GM19351 (cell line): ENCODE data around the gene SGPP2.
"Not testable (repeated sequence)": the region's sequence is repeated elsewhere in the genome, so short reads cannot be mapped to it uniquely, and the experiment has no call there.

ENCODE experiments used
- ATAC-seq: cut with Tn5 transposase; IDR thresholded peaks from one replicate; pipeline ENCODE4 v1.9.1; 2021; ENCODE audit warnings: mild to moderate bottlenecking, moderate library complexity; ENCODE audit not compliant: unreplicated experiment

The SGPP2 gene

GRCh38 chr2:222424276-222424728 lies at the start of gene SGPP2:
TSS of gene SGPP2 (plus strand) at chr2:222424543. CDS start at chr2:222424603, 60 bp downstream.
- peak; percentile 29 for ATAC-seq

GRCh38 chr2:222375798-222376197 lies 48.5 kb upstream of the SGPP2 start:
- no peak for ATAC-seq

GRCh38 chr2:222380456-222380855 lies 43.9 kb upstream of the SGPP2 start:
- ATAC-seq: no peak

GRCh38 chr2:222381566-222381965 lies 42.8 kb upstream of the SGPP2 start:
- no peak for ATAC-seq

- no peak for ATAC-seq
Measured at GRCh38 chr2:222383255-222383654, 41.1 kb upstream of the SGPP2 start.

- ATAC-seq: no peak
Measured at GRCh38 chr2:222391743-222392285, 32.5 kb upstream of the SGPP2 start.

- no peak for ATAC-seq
Measured at GRCh38 chr2:222393733-222394267, 30.5 kb upstream of the SGPP2 start.

- no peak for ATAC-seq
Measured at GRCh38 chr2:222398446-222398885, 25.9 kb upstream of the SGPP2 start.

- no peak for ATAC-seq
Measured at GRCh38 chr2:222399038-222399783, 25.1 kb upstream of the SGPP2 start.

- no peak for ATAC-seq
Measured at GRCh38 chr2:222404151-222404905, 20.0 kb upstream of the SGPP2 start.

GRCh38 chr2:222408684-222409083 lies 15.7 kb upstream of the SGPP2 start:
- no peak for ATAC-seq

- no peak for ATAC-seq
Measured at GRCh38 chr2:222410534-222410933, 13.8 kb upstream of the SGPP2 start.

GRCh38 chr2:222412334-222412733 lies 12.0 kb upstream of the SGPP2 start:
- ATAC-seq: not testable (repeated sequence)

GRCh38 chr2:222413295-222413911 lies 10.9 kb upstream of the SGPP2 start:
- ATAC-seq: no peak

GRCh38 chr2:222418739-222419138 lies 5.6 kb upstream of the SGPP2 start:
- ATAC-seq: no peak

GRCh38 chr2:222420508-222420907 lies 3.8 kb upstream of the SGPP2 start:
- ATAC-seq: no peak

- ATAC-seq: no peak
Measured at GRCh38 chr2:222421626-222422025, 2.7 kb upstream of the SGPP2 start.

- no peak for ATAC-seq
Measured at GRCh38 chr2:222423186-222423585, 1.2 kb upstream of the SGPP2 start.

- ATAC-seq: peak; percentile 16
Measured at GRCh38 chr2:222423632-222424275, 589 bp upstream of the SGPP2 start.
